ENCODE data around the gene EML3.

GRCh38 chr11:62553839-62554361, 58.7 kb downstream of the EML3 start:
- no peak for TF ChIP-seq PPARA (CRISPR knock-in tag; IDR thresholded peaks at IDR 0.05; ENCODE audit: borderline replicate concordance)
- no peak for TF ChIP-seq ZNF70 (CRISPR knock-in tag; IDR thresholded peaks at IDR 0.05)
- TF ChIP-seq ZFP3 (CRISPR knock-in tag; IDR thresholded peaks at IDR 0.05) = no peak
- no peak for TF ChIP-seq RARB (CRISPR knock-in tag; IDR thresholded peaks at IDR 0.05)
- no peak for TF ChIP-seq TCF4 (CRISPR knock-in tag; IDR thresholded peaks at IDR 0.05; ENCODE audit: borderline replicate concordance)
- no peak for TF ChIP-seq SNAI2 (CRISPR knock-in tag; IDR thresholded peaks at IDR 0.05)
- no peak for TF ChIP-seq POU6F1 (CRISPR knock-in tag; IDR thresholded peaks at IDR 0.05; ENCODE audit: borderline replicate concordance, low read depth)
- TF ChIP-seq, protein P1, sequence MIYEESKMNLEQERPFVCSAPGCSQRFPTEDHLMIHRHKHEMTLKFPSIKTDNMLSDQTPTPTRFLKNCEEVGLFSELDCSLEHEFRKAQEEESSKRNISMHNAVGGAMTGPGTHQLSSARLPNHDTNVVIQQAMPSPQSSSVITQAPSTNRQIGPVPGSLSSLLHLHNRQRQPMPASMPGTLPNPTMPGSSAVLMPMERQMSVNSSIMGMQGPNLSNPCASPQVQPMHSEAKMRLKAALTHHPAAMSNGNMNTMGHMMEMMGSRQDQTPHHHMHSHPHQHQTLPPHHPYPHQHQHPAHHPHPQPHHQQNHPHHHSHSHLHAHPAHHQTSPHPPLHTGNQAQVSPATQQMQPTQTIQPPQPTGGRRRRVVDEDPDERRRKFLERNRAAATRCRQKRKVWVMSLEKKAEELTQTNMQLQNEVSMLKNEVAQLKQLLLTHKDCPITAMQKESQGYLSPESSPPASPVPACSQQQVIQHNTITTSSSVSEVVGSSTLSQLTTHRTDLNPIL (CRISPR knock-in tag; IDR thresholded peaks at IDR 0.05; ENCODE audit: low read depth) = no peak

All from SK-N-SH treated with all-trans-retinoic acid at 6 μM for 48 hours (cell line).